Panc1 (cell line): ENCODE measurements around the gene PABPC1L2B. TPM values are rescaled to one million over a fixed set of nuclear protein-coding genes. Genes with fewer than 3 reads are reported as not detected.
"Not testable (repeated sequence)": the region's sequence is repeated elsewhere in the genome, so short reads cannot be mapped to it uniquely, and the experiment has no call there.

ENCODE experiments used
- ATAC-seq: fragments of 200-7000 bp; cut with Tn5 transposase; 2 replicates; pipeline ENCODE4 v1.9.1; 2020; ENCODE audit warnings: mild to moderate bottlenecking, moderate library complexity
- BruUV-seq: library from RNA; stranded (reverse); fragments of 400-500 nt; replicated peaks from 2 replicates; lab custom pipeline; 2021; lab: Mats Ljungman, UMichigan
- CTCF ChIA-PET: fragments of 300-600 bp; sonication (Branson Sonifier 250); formaldehyde crosslinking; loops from one replicate; lab custom pipeline; 2022; ENCODE audit warnings: antibody characterized with exemption; lab: Charles Lee
- POLR2A ChIA-PET: fragments of 300-600 bp; sonication (Branson Sonifier 250); formaldehyde crosslinking; loops from one replicate; lab custom pipeline; 2022; ENCODE audit warnings: antibody characterized with exemption; lab: Charles Lee
- DNase-seq: peaks from one replicate; pipeline ENCODE4 v3.0.0-alpha.2; 2010; ENCODE audit warnings: low read depth, low spot score
- H3K27ac ChIP-seq: 2 replicates; pipeline ENCODE4 v1.5.1; 2011; ENCODE audit warnings: mild to moderate bottlenecking, low read length, inconsistent platforms
- H3K27me3 ChIP-seq: fragments of 200-500 bp; sonication (Bioruptor generic); 2 replicates; pipeline ENCODE4 v1.6.0; 2014; ENCODE audit warnings: low read length, inconsistent platforms; ENCODE audit not compliant: control insufficient read depth, insufficient read depth
- H3K36me3 ChIP-seq: fragments of 200-500 bp; sonication (Bioruptor generic); 2 replicates; pipeline ENCODE4 v1.5.1; 2014; ENCODE audit warnings: inconsistent platforms, mild to moderate bottlenecking, low read length, moderate library complexity; ENCODE audit not compliant: control insufficient read depth, insufficient read depth
- H3K4me1 ChIP-seq: 2 replicates; pipeline ENCODE4 v1.5.1; 2011; ENCODE audit warnings: inconsistent platforms, mild to moderate bottlenecking, low read length, moderate library complexity; ENCODE audit not compliant: control insufficient read depth, insufficient read depth
- H3K4me3 ChIP-seq, 2 experiments: 2 replicates each; pipeline ENCODE4 v1.5.1; 2011 to 2012; ENCODE audit warnings: low read depth in 2 of 2, low read length in 2 of 2, mild to moderate bottlenecking in 2 of 2, inconsistent platforms in 1 of 2, moderate library complexity in 1 of 2
- H3K9me3 ChIP-seq: fragments of 200-500 bp; sonication (Bioruptor generic); 2 replicates; pipeline ENCODE4 v1.5.1; 2014; ENCODE audit warnings: low read depth, mild to moderate bottlenecking, inconsistent platforms, low read length, moderate library complexity; ENCODE audit not compliant: control insufficient read depth, insufficient read depth
- CTCF ChIP-seq: fragments of 450-650 bp; IDR thresholded peaks from 2 replicates; pipeline ENCODE4 v1.5.1; 2017; ENCODE audit warnings: mild to moderate bottlenecking
- POLR2AphosphoS5 ChIP-seq: IDR thresholded peaks from 2 replicates; pipeline ENCODE4 v1.6.1; 2012; ENCODE audit warnings: mild to moderate bottlenecking, low read depth, low read length, moderate library complexity
- REST ChIP-seq, 2 experiments: IDR thresholded peaks; 2 replicates each; pipeline ENCODE4 v1.6.1; 2011 to 2012; ENCODE audit warnings: low read depth in 2 of 2, control low read depth in 1 of 2, low read length in 1 of 2, mild to moderate bottlenecking in 1 of 2, moderate library complexity in 1 of 2; ENCODE audit not compliant: insufficient read depth in 1 of 2
- SIN3A ChIP-seq: IDR thresholded peaks from 2 replicates; pipeline ENCODE4 v1.6.1; 2012; ENCODE audit warnings: low read depth, mild to moderate bottlenecking, low read length, moderate library complexity, borderline replicate concordance; ENCODE audit not compliant: insufficient read depth
- TCF7L2 ChIP-seq: IDR thresholded peaks from 2 replicates; pipeline ENCODE4 v1.6.1; 2011; ENCODE audit warnings: mild to moderate bottlenecking, low read depth, low read length, inconsistent platforms
- in situ Hi-C: cut with HindIII; loops from 2 replicates; pipeline ENCODE4 v1.10.0; 2016; ENCODE audit warnings: low sequenced_read_pairs, low pct_unique_long_range_greater_than_20kb
- intact Hi-C: fragments of 100-400 bp; cut with micrococcal nuclease; formaldehyde crosslinking; loops from one replicate; pipeline ENCODE4 v1.10.0; 2022; ENCODE audit not compliant: unreplicated experiment
- total RNA-seq: library from RNA; stranded (reverse); gene quantifications from one replicate; pipeline ENCODE4 v1.2.1, GENCODE V29; 2021; ENCODE audit not compliant: unreplicated experiment

The PABPC1L2B gene
- total RNA-seq, 1 experiment from 2014 or later: not detected

GRCh38 chrX:73021361-73022092 is 18.8 kb downstream of the PABPC1L2B start:
- no peak overlapping the region for H3K27ac ChIP-seq
- ChIA-PET POLR2A (no interaction called here), CTCF (no interaction called here)
- no peaks in the 10 kb centered on the region for H3K4me1 ChIP-seq
- H3K27me3 ChIP-seq: no peaks in the 10 kb centered on the region
- in situ Hi-C loops (no loop called here), intact Hi-C loops (no loop called here)
- no peaks in the 10 kb centered on the region for H3K36me3 ChIP-seq
- ATAC-seq (no peak), DNase-seq (no peak)
- no peaks in the 10 kb centered on the region for H3K9me3 ChIP-seq
- H3K4me3 ChIP-seq: no peak overlapping the region
- BruUV-seq: no TSS peak
- no peak for TF ChIP-seq POLR2AphosphoS5
- TF ChIP-seq TCF7L2: no peak
- no peak for TF ChIP-seq CTCF
- no peak for TF ChIP-seq SIN3A
- TF ChIP-seq REST (IDR thresholded peaks at IDR 0.05; ENCODE audit: insufficient read depth in 1 of 2, low read depth in 2 of 2, low read length in 1 of 2): no peak

GRCh38 chrX:73022093-73022445 is 19.3 kb downstream of the PABPC1L2B start:
- CTCF ChIA-PET, POLR2A ChIA-PET, H3K4me1 ChIP-seq, intact Hi-C loops, H3K27me3 ChIP-seq, in situ Hi-C loops, H3K4me3 ChIP-seq, H3K9me3 ChIP-seq, H3K27ac ChIP-seq, ATAC-seq, H3K36me3 ChIP-seq, BruUV-seq, DNase-seq: not testable (repeated sequence)

GRCh38 chrX:73028876-73029275 is 26.1 kb downstream of the PABPC1L2B start:
- TF ChIP-seq SIN3A: no peak
- no peak for TF ChIP-seq POLR2AphosphoS5
- no peak for TF ChIP-seq TCF7L2
- H3K36me3 ChIP-seq: no peaks in the 10 kb centered on the region
- DNase-seq: no peak

More at GRCh38 chrX:73028876-73029275, 26.1 kb downstream of the PABPC1L2B start:
- BruUV-seq: no TSS peak
- Histone ChIP-seq H3K27me3 (no peaks in the 10 kb centered on the region), H3K4me3 (no peak overlapping the region), H3K27ac (no peak overlapping the region), H3K4me1 (no peaks in the 10 kb centered on the region), H3K9me3 (no peaks in the 10 kb centered on the region)
- intact Hi-C loops: no loop called here
- in situ Hi-C loops: no loop called here
- ChIA-PET CTCF (no interaction called here), POLR2A (no interaction called here)
- no peak for ATAC-seq

Other genes starting within 250 kb of the PABPC1L2B start
- not detected for gene DMRTC1B, start 226.0 kb upstream of the PABPC1L2B start, total RNA-seq
- not detected for gene FAM236B, start 220.3 kb upstream of the PABPC1L2B start, total RNA-seq
- not detected for gene FAM236D, start 194.7 kb upstream of the PABPC1L2B start, total RNA-seq
- gene FAM236C, start 90.3 kb upstream of the PABPC1L2B start, total RNA-seq: not detected
- gene FAM236A, start 64.7 kb upstream of the PABPC1L2B start, total RNA-seq: not detected
- 0.31 TPM for gene DMRTC1, start 59.1 kb upstream of the PABPC1L2B start, total RNA-seq
- not detected for gene PABPC1L2A, start 76.6 kb downstream of the PABPC1L2B start, total RNA-seq
- 1.8 TPM for gene NAP1L2, start 211.9 kb downstream of the PABPC1L2B start, total RNA-seq